IPS DF 6.9 (cell line): ENCODE data around the gene SEC24A.
"Not testable (repeated sequence)": the region's sequence is repeated elsewhere in the genome, so short reads cannot be mapped to it uniquely, and the experiment has no call there.

Experiments used
- DNase-seq: peaks from one replicate; pipeline ENCODE4 v3.0.0-alpha.2; 2013; ENCODE audit warnings: low read depth, low spot score
- H3K27ac ChIP-seq: one replicate; pipeline ENCODE4 v1.5.1; 2013; ENCODE audit warnings: low read length, control low read depth
- H3K27me3 ChIP-seq: 2 replicates; pipeline ENCODE4 v1.6.1; 2013; ENCODE audit warnings: mild to moderate bottlenecking, low read length; ENCODE audit not compliant: control insufficient read depth, insufficient read depth
- H3K36me3 ChIP-seq: 2 replicates; pipeline ENCODE4 v1.6.1; 2013; ENCODE audit warnings: low read length; ENCODE audit not compliant: control insufficient read depth, insufficient read depth
- H3K4me1 ChIP-seq: 2 replicates; pipeline ENCODE4 v1.6.1; 2013; ENCODE audit warnings: low read length; ENCODE audit not compliant: control insufficient read depth, insufficient read depth
- H3K4me3 ChIP-seq: 2 replicates; pipeline ENCODE4 v1.5.1; 2013; ENCODE audit warnings: mild to moderate bottlenecking, low read length
- H3K9me3 ChIP-seq: 2 replicates; pipeline ENCODE4 v1.6.1; 2013; ENCODE audit warnings: low read length, inconsistent platforms; ENCODE audit not compliant: control insufficient read depth, insufficient read depth
- WGBS: extraction: QIAGEN DNeasy Blood & Tissue Kit; methylation state at CpG from one replicate; pipeline ENCODE4 v1.1.7; 2013; ENCODE audit warnings: mixed read lengths, missing lambda C conversion rate; ENCODE audit not compliant: insufficient read length, insufficient coverage; 5-methylcytosine and 5-hydroxymethylcytosine counted together

Gene SEC24A

DNA sequence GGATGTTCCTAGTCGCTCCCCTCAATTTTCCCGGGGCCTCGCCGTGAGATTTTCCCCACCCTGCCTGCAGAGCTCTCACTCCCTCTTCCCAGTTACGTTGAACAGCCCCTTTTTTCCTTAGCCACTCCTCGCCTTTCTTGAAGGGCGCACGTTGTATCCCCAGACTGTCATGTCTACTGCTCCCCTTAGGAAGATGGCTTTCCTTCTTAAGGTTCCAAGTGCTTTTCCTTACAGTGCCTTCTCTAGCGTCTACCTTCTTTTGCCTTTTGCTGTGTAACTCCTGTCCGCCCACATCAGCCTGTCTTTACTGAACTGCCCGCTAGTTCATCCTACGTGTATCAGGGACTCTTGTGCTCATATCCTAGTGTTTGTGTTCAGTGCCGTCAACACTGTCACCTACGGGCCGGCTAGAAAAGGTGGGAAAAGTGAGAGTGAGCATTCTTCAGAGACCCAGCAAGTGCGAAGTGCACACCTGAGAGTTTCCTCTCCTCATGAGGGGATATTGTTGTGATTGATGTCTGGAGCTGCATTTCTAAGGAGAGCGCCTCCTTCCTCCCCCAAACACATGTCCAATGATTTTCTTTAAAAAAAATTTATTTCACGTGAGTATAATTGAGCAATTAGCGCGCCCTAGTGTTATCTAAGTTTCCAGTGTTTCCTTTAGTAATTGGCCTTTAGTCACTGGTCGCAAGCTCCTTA is 90.5 kb downstream of the SEC24A start:
- no CpG with 5 or more reads among the region's 21 CpGs for WGBS
- H3K27me3 ChIP-seq = no peaks in the 10 kb centered on the region
- H3K9me3 ChIP-seq = no peaks in the 10 kb centered on the region
- H3K4me1 ChIP-seq = 0 out of 2 replicates have a peak, but pooled peaks cover 2% of the 10 kb centered on the region
- H3K36me3 ChIP-seq = no peaks in the 10 kb centered on the region
- H3K4me3 ChIP-seq = peak overlapping the region; percentile 74; the same call in 1 of the 2 replicates
- no peak overlapping the region for H3K27ac ChIP-seq
- no peak for DNase-seq

DNA sequence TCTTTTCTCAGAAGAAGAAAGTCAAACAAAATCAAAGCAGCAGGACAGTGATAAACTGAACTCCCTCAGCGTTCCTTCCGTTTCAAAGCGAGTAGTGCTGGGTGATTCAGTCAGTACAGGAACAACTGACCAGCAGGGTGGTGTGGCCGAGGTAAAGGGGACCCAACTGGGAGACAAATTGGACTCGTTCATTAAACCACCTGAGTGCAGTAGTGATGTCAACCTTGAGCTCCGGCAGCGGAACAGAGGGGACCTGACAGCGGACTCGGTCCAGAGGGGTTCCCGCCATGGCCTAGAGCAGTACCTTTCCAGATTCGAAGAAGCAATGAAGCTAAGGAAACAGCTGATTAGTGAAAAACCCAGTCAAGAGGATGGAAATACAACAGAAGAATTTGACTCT is 92.5 kb downstream of the SEC24A start:
- DNase-seq = no peak
- H3K4me1 ChIP-seq = peaks cover 2% of the 10 kb centered on the region; the same call in 1 of the 2 replicates
- no CpG with 5 or more reads among the region's 11 CpGs for WGBS
- no peaks in the 10 kb centered on the region for H3K36me3 ChIP-seq
- no peaks in the 10 kb centered on the region for H3K9me3 ChIP-seq
- no peak overlapping the region for H3K27ac ChIP-seq
- no peaks in the 10 kb centered on the region for H3K27me3 ChIP-seq
- H3K4me3 ChIP-seq = no peak overlapping the region

DNA sequence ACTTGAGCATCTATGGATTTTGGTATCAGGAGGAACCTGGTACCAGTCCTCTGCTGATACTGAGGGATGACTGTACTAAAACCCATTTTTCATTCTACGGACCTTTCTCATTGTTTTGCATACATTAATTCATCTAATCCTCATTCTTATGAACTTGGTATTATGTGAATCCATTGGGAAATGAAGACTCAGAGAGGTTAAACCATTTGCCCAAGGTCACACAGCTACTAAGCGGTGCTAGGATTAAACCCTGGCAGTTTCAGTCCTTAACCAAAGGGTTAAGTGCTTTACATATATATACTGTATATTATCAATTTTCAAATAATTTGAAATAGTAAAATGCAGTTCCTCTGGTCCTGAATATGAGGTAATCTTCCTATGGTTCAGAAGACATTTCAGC is 93.5 kb downstream of the SEC24A start:
- no peaks in the 10 kb centered on the region for H3K9me3 ChIP-seq
- no CpG with 5 or more reads among the region's 2 CpGs for WGBS
- H3K4me1 ChIP-seq = peaks cover 2% of the 10 kb centered on the region; the same call in 1 of the 2 replicates
- no peak overlapping the region for H3K27ac ChIP-seq
- DNase-seq = no peak
- no peaks in the 10 kb centered on the region for H3K36me3 ChIP-seq
- H3K4me3 ChIP-seq = no peak overlapping the region
- no peaks in the 10 kb centered on the region for H3K27me3 ChIP-seq

DNA sequence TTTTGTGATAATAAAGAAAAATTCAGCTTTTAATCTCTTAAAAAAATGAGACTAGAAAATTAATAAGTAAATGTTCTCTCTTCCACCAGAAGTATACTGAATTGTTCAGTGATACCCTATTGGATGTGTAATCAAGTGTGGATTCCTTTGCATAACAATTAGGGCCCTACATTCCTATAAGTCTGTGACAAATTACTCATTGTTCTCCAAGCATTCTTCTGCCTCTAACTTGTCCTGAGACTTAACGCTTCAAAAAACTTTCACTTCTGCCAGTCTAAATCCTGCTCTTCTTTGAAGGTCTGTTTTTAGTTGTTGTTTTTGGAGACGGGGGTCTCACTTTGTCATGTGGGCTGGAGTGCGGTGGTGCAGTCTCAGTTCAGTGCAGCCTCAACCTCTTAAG is 100.8 kb downstream of the SEC24A start:
- WGBS = no CpG with 5 or more reads among the region's 3 CpGs
- no peak for DNase-seq
- no peak overlapping the region for H3K4me3 ChIP-seq
- H3K27ac ChIP-seq = no peak overlapping the region
- H3K36me3 ChIP-seq = no peaks in the 10 kb centered on the region
- no peaks in the 10 kb centered on the region for H3K27me3 ChIP-seq
- H3K9me3 ChIP-seq = no peaks in the 10 kb centered on the region
- H3K4me1 ChIP-seq = no peaks in the 10 kb centered on the region

DNA sequence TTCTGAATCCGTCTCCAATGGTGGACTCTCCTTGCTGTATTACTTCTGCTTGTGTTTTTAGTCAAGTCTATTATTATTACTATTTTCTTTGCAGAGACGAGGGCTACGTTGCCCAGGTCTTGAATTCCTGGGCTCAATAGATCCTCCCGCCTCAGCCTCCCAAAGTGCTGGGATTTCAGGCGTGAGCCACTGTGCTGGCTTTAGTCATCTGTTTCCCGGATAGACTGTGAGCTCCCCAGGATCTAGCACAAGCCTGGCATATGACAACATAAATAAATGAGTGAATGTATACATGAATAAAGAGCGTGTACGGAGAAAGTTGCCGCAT is 109.6 kb downstream of the SEC24A start:
- Histone ChIP-seq H3K4me3 (peak overlapping the region; percentile 79; the same call in 1 of the 2 replicates), H3K27me3 (no peaks in the 10 kb centered on the region), H3K36me3 (no peaks in the 10 kb centered on the region), H3K27ac (no peak overlapping the region), H3K4me1 (no peaks in the 10 kb centered on the region), H3K9me3 (no peaks in the 10 kb centered on the region)
- no peak for DNase-seq
- WGBS = no CpG with 5 or more reads among the region's 9 CpGs

DNA sequence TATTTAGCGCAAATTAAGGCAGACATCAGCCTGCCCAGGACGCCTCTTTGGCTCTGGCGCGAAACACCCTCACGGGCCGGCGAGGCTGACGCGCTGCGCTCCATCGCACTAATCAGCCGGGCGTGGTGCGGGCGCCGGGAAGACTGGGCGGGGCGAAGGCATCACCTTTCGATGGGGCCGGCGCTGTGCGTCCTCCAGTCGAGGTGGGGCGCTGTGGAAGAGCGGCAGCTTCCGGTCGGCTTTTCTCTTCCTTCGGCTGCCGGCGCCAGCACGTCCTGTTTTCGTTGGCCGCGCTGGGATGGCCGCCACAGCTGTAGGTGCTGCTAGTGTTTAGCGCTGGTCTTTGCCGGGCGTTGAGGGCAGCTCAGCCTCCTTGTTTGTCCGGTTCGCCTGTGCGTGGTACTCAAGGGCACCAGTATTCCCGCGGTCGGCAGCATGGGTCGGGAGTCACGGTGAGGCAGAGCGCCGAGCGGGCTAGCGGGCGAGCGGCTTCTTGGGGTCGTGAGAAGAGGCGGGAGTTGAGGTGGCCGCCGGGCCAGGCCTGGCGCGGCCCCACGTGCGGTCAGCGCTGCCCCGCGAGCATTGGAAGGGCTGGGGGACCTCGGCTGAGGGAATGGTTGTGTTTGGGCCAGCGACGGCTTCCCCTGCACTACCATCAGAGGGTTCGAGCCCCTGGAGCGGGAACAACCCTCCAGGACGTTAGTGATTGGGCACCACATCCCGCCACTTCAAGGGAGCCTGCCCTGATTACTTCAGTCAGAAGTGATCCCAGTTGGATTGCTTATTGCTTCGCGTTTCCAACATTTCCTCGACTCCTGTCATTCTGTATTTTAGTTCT is 110.1 kb downstream of the SEC24A start, which contains the start of gene DDX46:
TSS of gene DDX46 (plus strand) at position 276 of the 838 bp plus-strand sequence. CDS start at position 436, 160 bp downstream.
- peak; percentile 85 for DNase-seq
- Histone ChIP-seq H3K36me3 (no peaks in the 10 kb centered on the region), H3K27me3 (no peaks in the 10 kb centered on the region), H3K9me3 (no peaks in the 10 kb centered on the region), H3K4me1 (no peaks in the 10 kb centered on the region), H3K27ac (no peak within 1 kb of the TSS), H3K4me3 (peak within 1 kb of the TSS; percentile 79)
- no CpG with 5 or more reads among the region's 73 CpGs for WGBS

DNA sequence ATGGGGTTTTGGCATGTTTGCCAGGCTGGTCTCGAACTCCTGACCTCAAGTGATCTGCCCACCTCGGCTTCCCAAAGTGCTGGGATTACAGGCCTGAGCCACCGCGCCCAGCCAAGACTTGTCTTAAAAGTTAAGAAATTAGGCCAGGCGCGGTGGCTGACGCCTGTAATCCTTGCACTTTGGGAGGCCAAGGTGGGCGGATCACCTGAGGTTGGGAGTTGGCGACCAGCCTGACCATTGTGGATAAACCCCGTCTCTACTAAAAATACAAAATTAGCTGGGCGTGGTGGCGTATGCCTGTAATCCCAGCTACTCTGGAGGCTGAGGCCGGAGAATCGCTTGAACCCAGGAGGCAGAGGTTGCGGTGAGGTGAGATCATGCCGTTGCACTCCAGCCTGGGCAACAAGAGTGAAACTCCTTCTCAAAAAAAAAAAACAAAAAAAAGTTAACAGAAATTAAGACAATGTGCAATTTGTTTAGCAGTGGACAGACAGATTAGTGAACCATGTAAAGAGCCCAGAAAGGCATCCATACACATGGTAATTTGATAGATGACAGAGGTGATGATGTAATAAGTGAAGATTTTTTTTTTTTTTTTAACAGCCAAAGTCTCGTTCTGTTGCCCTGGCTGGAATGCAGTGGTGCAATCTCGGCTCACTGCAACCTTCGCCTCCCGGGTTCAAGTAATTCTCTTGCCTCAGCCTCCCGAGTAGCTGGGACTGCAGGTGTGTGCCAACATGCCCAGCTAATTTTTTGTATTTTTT is 119.1 kb downstream of the SEC24A start:
- WGBS = no CpG with 5 or more reads among the region's 21 CpGs
- H3K4me1 ChIP-seq, H3K4me3 ChIP-seq, DNase-seq, H3K9me3 ChIP-seq, H3K27ac ChIP-seq, H3K27me3 ChIP-seq, H3K36me3 ChIP-seq: not testable (repeated sequence)

DNA sequence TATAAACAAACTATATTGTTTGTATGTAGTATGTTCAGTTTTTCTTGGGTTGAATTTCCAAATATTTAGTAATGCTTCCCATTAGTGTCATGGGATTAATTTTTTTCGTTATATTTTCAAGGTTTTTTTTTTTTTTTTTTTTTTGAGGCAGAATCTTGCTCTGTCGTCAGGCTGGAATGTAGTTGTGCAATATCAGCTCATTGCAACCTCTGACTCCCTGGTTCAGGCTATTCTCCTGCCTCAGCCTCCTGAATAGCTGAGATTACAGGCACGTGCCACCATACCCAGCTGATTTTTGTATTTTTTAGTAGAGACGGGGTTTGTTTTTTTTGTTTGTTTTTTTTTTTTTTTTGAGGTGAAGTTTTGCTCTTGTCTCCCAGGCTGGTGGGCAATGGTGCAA is 120.6 kb downstream of the SEC24A start:
- H3K27ac ChIP-seq = no peak overlapping the region
- H3K36me3 ChIP-seq = peaks cover 11% of the 10 kb centered on the region; the same call in 1 of the 2 replicates
- no CpG with 5 or more reads among the region's 4 CpGs for WGBS
- H3K4me3 ChIP-seq = no peak overlapping the region
- DNase-seq = no peak
- no peaks in the 10 kb centered on the region for H3K9me3 ChIP-seq
- no peaks in the 10 kb centered on the region for H3K27me3 ChIP-seq
- H3K4me1 ChIP-seq = no peaks in the 10 kb centered on the region

DNA sequence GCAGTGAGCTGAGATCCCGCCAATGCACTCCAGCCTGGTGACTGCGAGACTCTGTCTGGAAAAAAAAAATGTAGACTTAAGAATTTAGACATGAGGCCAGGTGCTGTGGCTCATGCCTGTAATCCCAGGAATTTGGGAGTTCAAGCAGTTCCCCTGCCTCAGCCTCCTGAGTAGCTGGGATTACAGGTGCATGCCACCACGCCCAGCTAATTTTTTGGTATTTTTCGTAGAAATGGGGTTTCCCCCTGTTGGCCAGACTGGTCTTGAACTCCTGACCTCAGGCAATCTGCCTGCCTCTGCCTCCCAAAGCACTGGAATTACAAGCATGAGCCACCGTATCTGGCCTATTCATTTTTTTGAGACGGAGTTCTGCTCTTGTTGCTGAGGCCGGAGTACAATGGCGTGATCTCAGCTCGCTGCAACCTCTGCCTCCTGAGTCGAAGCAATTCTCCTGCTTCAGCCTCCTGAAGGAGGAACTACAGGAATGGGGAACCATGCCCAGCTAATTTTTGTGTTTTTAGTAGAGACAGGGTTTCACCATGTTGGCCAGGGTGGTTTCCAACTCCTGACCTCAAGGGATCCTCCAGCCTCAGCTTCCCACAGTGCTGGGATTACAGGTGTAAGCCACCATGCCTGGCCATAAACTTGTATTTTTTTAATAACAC is 124.0 kb downstream of the SEC24A start:
- H3K27ac ChIP-seq = no peak overlapping the region

DNA sequence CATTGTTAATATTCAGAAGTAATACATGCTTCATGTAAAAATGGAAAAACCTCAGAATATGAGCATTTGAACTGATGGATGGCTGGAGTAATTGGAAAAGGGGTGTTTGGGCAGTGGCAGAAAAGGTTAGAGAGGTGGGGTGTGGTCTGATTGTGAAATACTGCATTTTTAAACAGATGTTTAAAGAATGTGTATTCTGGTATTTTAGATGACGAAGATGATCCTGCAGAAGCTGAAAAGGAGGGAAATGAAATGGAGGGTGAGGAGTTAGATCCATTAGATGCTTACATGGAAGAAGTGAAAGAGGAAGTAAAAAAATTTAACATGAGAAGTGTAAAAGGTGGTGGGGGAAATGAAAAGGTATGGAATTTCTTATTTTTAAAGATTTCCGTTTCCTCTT is 128.8 kb downstream of the SEC24A start:
- Histone ChIP-seq H3K9me3 (no peaks in the 10 kb centered on the region), H3K27me3 (no peaks in the 10 kb centered on the region), H3K36me3 (peaks cover 19% of the 10 kb centered on the region; the same call in 1 of the 2 replicates), H3K4me3 (no peak overlapping the region), H3K27ac (no peak overlapping the region), H3K4me1 (no peaks in the 10 kb centered on the region)
- WGBS = 100% methylated on average over 1 of the region's 2 CpGs
- DNase-seq = no peak

More for the DNA sequence above, 124.0 kb downstream of the SEC24A start:
- Histone ChIP-seq H3K4me3 (no peak overlapping the region), H3K36me3 (peaks cover 9% of the 10 kb centered on the region; the same call in 1 of the 2 replicates), H3K4me1 (no peaks in the 10 kb centered on the region), H3K27me3 (no peaks in the 10 kb centered on the region), H3K9me3 (no peaks in the 10 kb centered on the region)
- no CpG with 5 or more reads among the region's 10 CpGs for WGBS
- DNase-seq = no peak
